Activated CD4-positive, CD25-positive, alpha-beta regulatory T cell treated with anti-CD3 and anti-CD28 coated beads, Interleukin-2, amount 50 U/mL, for 24 hours (primary cell): ENCODE data around the gene IL12RB1.

Experiments used
- ATAC-seq, 2 donors: fragments of 150-1000 bp; cut with Tn5 transposase; one replicate each; pipeline ENCODE4 v1.10.0; 2021; ENCODE audit warnings: mild to moderate bottlenecking in 1 of 2, moderate library complexity in 1 of 2

The IL12RB1 gene

GRCh38 chr19:18086590-18087138 lies at the start of gene IL12RB1:
IL12RB1 (minus strand) TSS chr19:18086934; CDS start chr19:18086823, 111 bp downstream.
- peak; percentile 65 to 73 for ATAC-seq

GRCh38 chr19:18135712-18136584 lies 49.2 kb upstream of the IL12RB1 start:
- no peak for ATAC-seq

- no peak for ATAC-seq
Measured at GRCh38 chr19:18131841-18132596, 45.3 kb upstream of the IL12RB1 start.

- no peak for ATAC-seq
Measured at GRCh38 chr19:18130523-18131242, 43.9 kb upstream of the IL12RB1 start.

GRCh38 chr19:18128805-18129204 lies 42.1 kb upstream of the IL12RB1 start:
- no peak for ATAC-seq

GRCh38 chr19:18128044-18128443 lies 41.3 kb upstream of the IL12RB1 start:
- no peak for ATAC-seq

GRCh38 chr19:18126097-18126496 lies 39.4 kb upstream of the IL12RB1 start:
- no peak for ATAC-seq

- no peak for ATAC-seq
Measured at GRCh38 chr19:18123819-18124218, 37.1 kb upstream of the IL12RB1 start.

GRCh38 chr19:18122860-18123795 lies 36.4 kb upstream of the IL12RB1 start:
- no peak for ATAC-seq

- no peak for ATAC-seq
Measured at GRCh38 chr19:18122424-18122823, 35.7 kb upstream of the IL12RB1 start.

- no peak for ATAC-seq
Measured at GRCh38 chr19:18121166-18121565, 34.4 kb upstream of the IL12RB1 start.

GRCh38 chr19:18120127-18120526 lies 33.4 kb upstream of the IL12RB1 start:
- no peak for ATAC-seq

- peak; percentile 27 to 42 for ATAC-seq
Measured at GRCh38 chr19:18119717-18120105, 33.0 kb upstream of the IL12RB1 start.

GRCh38 chr19:18119013-18119716 lies 32.4 kb upstream of the IL12RB1 start:
- peak; percentile 50 to 60 for ATAC-seq

- ATAC-seq: no peak
Measured at GRCh38 chr19:18118420-18119012, 31.8 kb upstream of the IL12RB1 start.

GRCh38 chr19:18117692-18118378 lies 31.1 kb upstream of the IL12RB1 start:
- ATAC-seq: peak; percentile 84 to 85

- ATAC-seq: no peak
Measured at GRCh38 chr19:18117364-18117691, 30.6 kb upstream of the IL12RB1 start.

GRCh38 chr19:18114483-18114882 lies 27.7 kb upstream of the IL12RB1 start:
- ATAC-seq: no peak

- no peak for ATAC-seq
Measured at GRCh38 chr19:18113827-18114226, 27.1 kb upstream of the IL12RB1 start.

- peak; percentile 47 to 53 for ATAC-seq
Measured at GRCh38 chr19:18112989-18113478, 26.3 kb upstream of the IL12RB1 start.
